ENCODE measurements around the gene MANEA. TPM values are rescaled to one million over a fixed set of nuclear protein-coding genes. Genes with fewer than 3 reads are reported as not detected.

MANEA gene
- total RNA-seq, 1 donor from 2014 or later: 15.5 TPM

GRCh38 chr6:95601133-95601532, 23.8 kb downstream of the MANEA start:
- peaks cover 4% of the 10 kb centered on the region for H3K36me3 Mint-ChIP-seq

GRCh38 chr6:95614094-95614493, 36.8 kb downstream of the MANEA start:
- no peaks in the 10 kb centered on the region for H3K9me3 Mint-ChIP-seq
- no peak for TF ChIP-seq CTCF (conservative IDR thresholded peaks at IDR 0.05)
- H3K4me3 Mint-ChIP-seq: no peak overlapping the region
- no peaks in the 10 kb centered on the region for H3K4me1 Mint-ChIP-seq (ENCODE audit: unreplicated experiment)
- H3K27me3 Mint-ChIP-seq: no peaks in the 10 kb centered on the region
- H3K36me3 Mint-ChIP-seq: no peaks in the 10 kb centered on the region
- H3K27ac Mint-ChIP-seq: no peak overlapping the region
- no peak for DNase-seq (ENCODE audit: extremely low spot score, unreplicated experiment)

More at GRCh38 chr6:95601133-95601532, 23.8 kb downstream of the MANEA start:
- Mint-ChIP-seq H3K27me3 (no peaks in the 10 kb centered on the region), H3K9me3 (no peaks in the 10 kb centered on the region), H3K27ac (no peak overlapping the region), H3K4me3 (no peak overlapping the region), H3K4me1 (ENCODE audit: unreplicated experiment) (no peaks in the 10 kb centered on the region)
- no peak for DNase-seq (ENCODE audit: extremely low spot score, unreplicated experiment)
- TF ChIP-seq CTCF (conservative IDR thresholded peaks at IDR 0.05): no peak

GRCh38 chr6:95629551-95629950, 52.2 kb downstream of the MANEA start:
- Mint-ChIP-seq H3K4me1 (ENCODE audit: unreplicated experiment) (peaks cover 3% of the 10 kb centered on the region), H3K27ac (no peak overlapping the region), H3K36me3 (no peaks in the 10 kb centered on the region), H3K4me3 (no peak overlapping the region), H3K27me3 (no peaks in the 10 kb centered on the region), H3K9me3 (peaks cover 5% of the 10 kb centered on the region)
- no peak for DNase-seq (ENCODE audit: extremely low spot score, unreplicated experiment)
- TF ChIP-seq CTCF (conservative IDR thresholded peaks at IDR 0.05): no peak

- Mint-ChIP-seq H3K27me3 (no peaks in the 10 kb centered on the region), H3K27ac (no peak overlapping the region), H3K4me1 (ENCODE audit: unreplicated experiment) (no peaks in the 10 kb centered on the region), H3K36me3 (no peaks in the 10 kb centered on the region), H3K4me3 (no peak overlapping the region), H3K9me3 (peaks cover 4% of the 10 kb centered on the region)
- DNase-seq (ENCODE audit: extremely low spot score, unreplicated experiment): no peak
- no peak for TF ChIP-seq CTCF (conservative IDR thresholded peaks at IDR 0.05)
Measured at GRCh38 chr6:95636552-95637431, 59.5 kb downstream of the MANEA start.

- TF ChIP-seq CTCF (conservative IDR thresholded peaks at IDR 0.05): no peak
- Mint-ChIP-seq H3K36me3 (no peaks in the 10 kb centered on the region), H3K9me3 (no peaks in the 10 kb centered on the region), H3K4me3 (no peak overlapping the region), H3K4me1 (ENCODE audit: unreplicated experiment) (no peaks in the 10 kb centered on the region), H3K27me3 (no peaks in the 10 kb centered on the region), H3K27ac (no peak overlapping the region)
- DNase-seq (ENCODE audit: extremely low spot score, unreplicated experiment): no peak
Measured at GRCh38 chr6:95648636-95649035, 71.3 kb downstream of the MANEA start.

Data from type B pancreatic cell (in vitro differentiated cells).